WTC11 (cell line): ENCODE data around the gene ATRIP. TPM values are rescaled to one million over a fixed set of nuclear protein-coding genes. Genes with fewer than 3 reads are reported as not detected.

Experiments
- ATF3 ChIP-seq: sonication (generic); formaldehyde crosslinking; conservative IDR thresholded peaks from 2 replicates; pipeline ENCODE4 v1.8.1; 2022; ENCODE audit warnings: mild to moderate bottlenecking, missing genetic modification reagents
- CBFB ChIP-seq: sonication (generic); formaldehyde crosslinking; IDR thresholded peaks from 2 replicates; pipeline ENCODE4 v1.8.1; 2022; ENCODE audit warnings: mild to moderate bottlenecking, low read depth, missing genetic modification reagents
- CDX4 ChIP-seq: fragments of 250-450 bp; sonication (Bioruptor Pico); IDR thresholded peaks from 2 replicates; pipeline ENCODE4 v1.9.0; 2021; ENCODE audit warnings: moderate library complexity, mild to moderate bottlenecking, inconsistent platforms, borderline replicate concordance
- E2F4 ChIP-seq: sonication (generic); formaldehyde crosslinking; IDR thresholded peaks from 2 replicates; pipeline ENCODE4 v1.8.1; 2022; ENCODE audit warnings: low read depth, mild to moderate bottlenecking, moderate library complexity, missing genetic modification reagents, borderline replicate concordance
- EMX1 ChIP-seq: fragments of 250-450 bp; sonication (Bioruptor Pico); IDR thresholded peaks from 2 replicates; pipeline ENCODE4 v1.8.0; 2021; ENCODE audit warnings: mild to moderate bottlenecking
- FOXJ3 ChIP-seq: sonication (generic); formaldehyde crosslinking; IDR thresholded peaks from 2 replicates; pipeline ENCODE4 v1.9.0; 2021; ENCODE audit warnings: missing genetic modification reagents, mild to moderate bottlenecking, borderline replicate concordance
- GABPB1 ChIP-seq: sonication (generic); formaldehyde crosslinking; IDR thresholded peaks from 2 replicates; pipeline ENCODE4 v1.8.1; 2023; ENCODE audit warnings: mild to moderate bottlenecking, missing genetic modification reagents
- GRHL2 ChIP-seq: fragments of 250-450 bp; sonication (Bioruptor Pico); IDR thresholded peaks from 2 replicates; pipeline ENCODE4 v1.8.0; 2022; ENCODE audit warnings: mild to moderate bottlenecking, moderate library complexity; ENCODE audit not compliant: insufficient replicate concordance, severe bottlenecking
- JUN ChIP-seq: sonication (generic); formaldehyde crosslinking; IDR thresholded peaks from 2 replicates; pipeline ENCODE4 v1.8.0; 2023; ENCODE audit warnings: mild to moderate bottlenecking, missing genetic modification reagents
- KAT7 ChIP-seq: sonication (generic); formaldehyde crosslinking; IDR thresholded peaks from 2 replicates; pipeline ENCODE4 v1.8.1; 2023; ENCODE audit warnings: missing genetic modification reagents, mild to moderate bottlenecking, borderline replicate concordance
- MAX ChIP-seq: sonication (generic); formaldehyde crosslinking; IDR thresholded peaks from 2 replicates; pipeline ENCODE4 v1.8.0; 2022; ENCODE audit warnings: mild to moderate bottlenecking, missing genetic modification reagents
- MLX ChIP-seq: sonication (generic); formaldehyde crosslinking; IDR thresholded peaks from 2 replicates; pipeline ENCODE4 v1.8.1; 2023; ENCODE audit warnings: mild to moderate bottlenecking, missing genetic modification reagents, moderate library complexity
- MYBL2 ChIP-seq: sonication (generic); formaldehyde crosslinking; IDR thresholded peaks from 2 replicates; pipeline ENCODE4 v1.8.1; 2023; ENCODE audit warnings: mild to moderate bottlenecking, moderate library complexity, missing genetic modification reagents
- NR1H2 ChIP-seq: sonication (generic); formaldehyde crosslinking; IDR thresholded peaks from 2 replicates; pipeline ENCODE4 v1.9.0; 2021; ENCODE audit warnings: mild to moderate bottlenecking, moderate library complexity, missing genetic modification reagents
- PREB ChIP-seq: sonication (generic); formaldehyde crosslinking; IDR thresholded peaks from 2 replicates; pipeline ENCODE4 v1.8.1; 2022; ENCODE audit warnings: mild to moderate bottlenecking, missing genetic modification reagents, moderate library complexity, borderline replicate concordance
- PRRX2 ChIP-seq: fragments of 250-450 bp; sonication (Bioruptor Pico); IDR thresholded peaks from 2 replicates; pipeline ENCODE4 v1.8.0; 2021; ENCODE audit warnings: mild to moderate bottlenecking
- RELA ChIP-seq: sonication (generic); formaldehyde crosslinking; IDR thresholded peaks from 2 replicates; pipeline ENCODE4 v1.8.1; 2022; ENCODE audit warnings: missing genetic modification reagents, mild to moderate bottlenecking, borderline replicate concordance
- RORB ChIP-seq: fragments of 250-450 bp; sonication (Bioruptor Pico); IDR thresholded peaks from 2 replicates; pipeline ENCODE4 v1.9.0; 2021; ENCODE audit warnings: mild to moderate bottlenecking
- SP1 ChIP-seq: sonication (generic); formaldehyde crosslinking; conservative IDR thresholded peaks from 2 replicates; pipeline ENCODE4 v1.8.1; 2022; ENCODE audit warnings: missing genetic modification reagents
- TCF7 ChIP-seq: sonication (generic); formaldehyde crosslinking; IDR thresholded peaks from 2 replicates; pipeline ENCODE4 v1.8.0; 2022; ENCODE audit warnings: mild to moderate bottlenecking, low read depth, missing genetic modification reagents, moderate library complexity
- TEAD4 ChIP-seq: sonication (generic); formaldehyde crosslinking; IDR thresholded peaks from 2 replicates; pipeline ENCODE4 v1.8.0; 2022; ENCODE audit warnings: mild to moderate bottlenecking, missing genetic modification reagents
- TP53 ChIP-seq: sonication (generic); formaldehyde crosslinking; IDR thresholded peaks from 2 replicates; pipeline ENCODE4 v1.8.1; 2023; ENCODE audit warnings: mild to moderate bottlenecking, missing genetic modification reagents
- ZBTB21 ChIP-seq: sonication (generic); formaldehyde crosslinking; IDR thresholded peaks from 2 replicates; pipeline ENCODE4 v1.8.1; 2023; ENCODE audit warnings: mild to moderate bottlenecking, missing genetic modification reagents, borderline replicate concordance
- ZNF121 ChIP-seq: sonication (generic); formaldehyde crosslinking; IDR thresholded peaks from 2 replicates; pipeline ENCODE4 v1.8.0; 2023; ENCODE audit warnings: missing genetic modification reagents
- ZNF138 ChIP-seq: sonication (generic); formaldehyde crosslinking; conservative IDR thresholded peaks from 2 replicates; pipeline ENCODE4 v1.8.1; 2022; ENCODE audit warnings: mild to moderate bottlenecking, moderate library complexity, missing genetic modification reagents
- ZNF281 ChIP-seq: sonication (generic); formaldehyde crosslinking; IDR thresholded peaks from 2 replicates; pipeline ENCODE4 v1.8.0; 2023; ENCODE audit warnings: mild to moderate bottlenecking, missing genetic modification reagents
- ZNF317 ChIP-seq: sonication (generic); formaldehyde crosslinking; IDR thresholded peaks from 2 replicates; pipeline ENCODE4 v1.8.1; 2023; ENCODE audit warnings: low read depth, mild to moderate bottlenecking, moderate library complexity, missing genetic modification reagents, borderline replicate concordance
- ZNF416 ChIP-seq: fragments of 250-450 bp; sonication (Bioruptor Pico); IDR thresholded peaks from 2 replicates; pipeline ENCODE4 v1.9.0; 2021; ENCODE audit warnings: mild to moderate bottlenecking, inconsistent platforms
- ZNF423 ChIP-seq: fragments of 250-450 bp; sonication (Bioruptor Pico); IDR thresholded peaks from 2 replicates; pipeline ENCODE4 v2.1.2; 2022; ENCODE audit warnings: mild to moderate bottlenecking, moderate library complexity
- ZNF425 ChIP-seq: fragments of 250-450 bp; sonication (Bioruptor Pico); conservative IDR thresholded peaks from 2 replicates; pipeline ENCODE4 v1.9.0; 2021; ENCODE audit warnings: mild to moderate bottlenecking
- ZNF671 ChIP-seq: fragments of 250-450 bp; sonication (Bioruptor Pico); IDR thresholded peaks from 2 replicates; pipeline ENCODE4 v1.8.0; 2021; ENCODE audit warnings: mild to moderate bottlenecking
- total RNA-seq: library from RNA; stranded (reverse); gene quantifications from 3 replicates; pipeline ENCODE4 v1.2.3, GENCODE V29; 2021

Gene ATRIP
- total RNA-seq, 1 experiment from 2014 or later = 18.2 TPM

GRCh38 chr3:48472923-48473616 is 26.5 kb downstream of the ATRIP start (continued):
- TF ChIP-seq CDX4 = no peak
- no peak for TF ChIP-seq ATF3 (CRISPR knock-in tag)
- TF ChIP-seq ZBTB21 (CRISPR knock-in tag) = no peak
- TF ChIP-seq GABPB1 (CRISPR knock-in tag) = no peak
- TF ChIP-seq RELA (CRISPR knock-in tag) = no peak
- no peak for TF ChIP-seq ZNF138 (CRISPR knock-in tag)
- TF ChIP-seq MLX = no peak
- no peak for TF ChIP-seq PREB
- TF ChIP-seq E2F4 = no peak
- TF ChIP-seq ZNF671 (CRISPR knock-in tag) = no peak
- TF ChIP-seq ZNF416 = no peak
- TF ChIP-seq MYBL2 (CRISPR knock-in tag) = no peak
- TF ChIP-seq FOXJ3 (CRISPR knock-in tag) = no peak
- TF ChIP-seq ZNF423 (CRISPR knock-in tag) = peak; percentile 90
- no peak for TF ChIP-seq GRHL2
- TF ChIP-seq KAT7 (CRISPR knock-in tag) = no peak
- no peak for TF ChIP-seq ZNF425
- peak; percentile 66 for TF ChIP-seq SP1 (CRISPR knock-in tag)
- TF ChIP-seq MAX = peak; percentile 67; the same call in 1 of the 2 replicates
- TF ChIP-seq ZNF317 (CRISPR knock-in tag) = no peak
- no peak for TF ChIP-seq TEAD4
- no peak for TF ChIP-seq PRRX2
- no peak for TF ChIP-seq CBFB (CRISPR knock-in tag)
- TF ChIP-seq JUN (CRISPR knock-in tag) = no peak
- no peak for TF ChIP-seq RORB (CRISPR knock-in tag)
- TF ChIP-seq ZNF281 = no peak
- TF ChIP-seq ZNF121 (CRISPR knock-in tag) = peak; percentile 46; the same call in 1 of the 2 replicates
- TF ChIP-seq NR1H2 (CRISPR knock-in tag) = no peak
- no peak for TF ChIP-seq TCF7 (CRISPR knock-in tag)
- no peak for TF ChIP-seq EMX1 (CRISPR knock-in tag)
- no peak for TF ChIP-seq TP53 (CRISPR knock-in tag)
